Panc1 (cell line): ENCODE measurements around the gene LHFPL3. TPM values are rescaled to one million over a fixed set of nuclear protein-coding genes. Genes with fewer than 3 reads are reported as not detected.

ENCODE experiments used
- ATAC-seq: fragments of 200-7000 bp; cut with Tn5 transposase; 2 replicates; pipeline ENCODE4 v1.9.1; 2020; ENCODE audit warnings: mild to moderate bottlenecking, moderate library complexity
- BruUV-seq: library from RNA; stranded (reverse); fragments of 400-500 nt; replicated peaks from 2 replicates; lab custom pipeline; 2021; lab: Mats Ljungman, UMichigan
- CTCF ChIA-PET: fragments of 300-600 bp; sonication (Branson Sonifier 250); formaldehyde crosslinking; loops from one replicate; lab custom pipeline; 2022; ENCODE audit warnings: antibody characterized with exemption; lab: Charles Lee
- POLR2A ChIA-PET: fragments of 300-600 bp; sonication (Branson Sonifier 250); formaldehyde crosslinking; loops from one replicate; lab custom pipeline; 2022; ENCODE audit warnings: antibody characterized with exemption; lab: Charles Lee
- DNase-seq: peaks from one replicate; pipeline ENCODE4 v3.0.0-alpha.2; 2010; ENCODE audit warnings: low read depth, low spot score
- H3K27ac ChIP-seq: 2 replicates; pipeline ENCODE4 v1.5.1; 2011; ENCODE audit warnings: mild to moderate bottlenecking, low read length, inconsistent platforms
- H3K27me3 ChIP-seq: fragments of 200-500 bp; sonication (Bioruptor generic); 2 replicates; pipeline ENCODE4 v1.6.0; 2014; ENCODE audit warnings: low read length, inconsistent platforms; ENCODE audit not compliant: control insufficient read depth, insufficient read depth
- H3K36me3 ChIP-seq: fragments of 200-500 bp; sonication (Bioruptor generic); 2 replicates; pipeline ENCODE4 v1.5.1; 2014; ENCODE audit warnings: inconsistent platforms, mild to moderate bottlenecking, low read length, moderate library complexity; ENCODE audit not compliant: control insufficient read depth, insufficient read depth
- H3K4me1 ChIP-seq: 2 replicates; pipeline ENCODE4 v1.5.1; 2011; ENCODE audit warnings: inconsistent platforms, mild to moderate bottlenecking, low read length, moderate library complexity; ENCODE audit not compliant: control insufficient read depth, insufficient read depth
- H3K4me3 ChIP-seq, 2 experiments: 2 replicates each; pipeline ENCODE4 v1.5.1; 2011 to 2012; ENCODE audit warnings: low read depth in 2 of 2, low read length in 2 of 2, mild to moderate bottlenecking in 2 of 2, inconsistent platforms in 1 of 2, moderate library complexity in 1 of 2
- H3K9me3 ChIP-seq: fragments of 200-500 bp; sonication (Bioruptor generic); 2 replicates; pipeline ENCODE4 v1.5.1; 2014; ENCODE audit warnings: low read depth, mild to moderate bottlenecking, inconsistent platforms, low read length, moderate library complexity; ENCODE audit not compliant: control insufficient read depth, insufficient read depth
- CTCF ChIP-seq: fragments of 450-650 bp; IDR thresholded peaks from 2 replicates; pipeline ENCODE4 v1.5.1; 2017; ENCODE audit warnings: mild to moderate bottlenecking
- POLR2AphosphoS5 ChIP-seq: IDR thresholded peaks from 2 replicates; pipeline ENCODE4 v1.6.1; 2012; ENCODE audit warnings: mild to moderate bottlenecking, low read depth, low read length, moderate library complexity
- REST ChIP-seq, 2 experiments: IDR thresholded peaks; 2 replicates each; pipeline ENCODE4 v1.6.1; 2011 to 2012; ENCODE audit warnings: low read depth in 2 of 2, control low read depth in 1 of 2, low read length in 1 of 2, mild to moderate bottlenecking in 1 of 2, moderate library complexity in 1 of 2; ENCODE audit not compliant: insufficient read depth in 1 of 2
- SIN3A ChIP-seq: IDR thresholded peaks from 2 replicates; pipeline ENCODE4 v1.6.1; 2012; ENCODE audit warnings: low read depth, mild to moderate bottlenecking, low read length, moderate library complexity, borderline replicate concordance; ENCODE audit not compliant: insufficient read depth
- TCF7L2 ChIP-seq: IDR thresholded peaks from 2 replicates; pipeline ENCODE4 v1.6.1; 2011; ENCODE audit warnings: mild to moderate bottlenecking, low read depth, low read length, inconsistent platforms
- in situ Hi-C: cut with HindIII; loops from 2 replicates; pipeline ENCODE4 v1.10.0; 2016; ENCODE audit warnings: low sequenced_read_pairs, low pct_unique_long_range_greater_than_20kb
- intact Hi-C: fragments of 100-400 bp; cut with micrococcal nuclease; formaldehyde crosslinking; loops from one replicate; pipeline ENCODE4 v1.10.0; 2022; ENCODE audit not compliant: unreplicated experiment
- total RNA-seq: library from RNA; stranded (reverse); gene quantifications from one replicate; pipeline ENCODE4 v1.2.1, GENCODE V29; 2021; ENCODE audit not compliant: unreplicated experiment

The LHFPL3 gene
- total RNA-seq, 1 experiment from 2014 or later = not detected

- intact Hi-C loops (no loop called here), in situ Hi-C loops (no loop called here)
- no peak for DNase-seq
- Histone ChIP-seq H3K4me3 (no peak overlapping the region), H3K9me3 (no peaks in the 10 kb centered on the region), H3K27ac (no peak overlapping the region), H3K36me3 (no peaks in the 10 kb centered on the region), H3K27me3 (peaks cover 17% of the 10 kb centered on the region), H3K4me1 (no peaks in the 10 kb centered on the region)
- no peak for TF ChIP-seq POLR2AphosphoS5
- no peak for TF ChIP-seq CTCF
- TF ChIP-seq REST (IDR thresholded peaks at IDR 0.05; ENCODE audit: insufficient read depth in 1 of 2, low read depth in 2 of 2, low read length in 1 of 2) = no peak
- no peak for TF ChIP-seq SIN3A
- TF ChIP-seq TCF7L2 = no peak
- no TSS peak for BruUV-seq
- ATAC-seq = no peak
- ChIA-PET CTCF (no interaction called here), POLR2A (no interaction called here)
Measured at GRCh38 chr7:104327534-104327933, 869 bp upstream of the LHFPL3 start.

- no TSS peak for BruUV-seq
- H3K36me3 ChIP-seq = no peaks in the 10 kb centered on the region
- TF ChIP-seq CTCF (no peak), TCF7L2 (no peak), POLR2AphosphoS5 (no peak), SIN3A (no peak), REST (IDR thresholded peaks at IDR 0.05; ENCODE audit: insufficient read depth in 1 of 2, low read depth in 2 of 2, low read length in 1 of 2) (no peak)
- intact Hi-C loops (no loop called here), in situ Hi-C loops (no loop called here)
- ChIA-PET CTCF (no interaction called here), POLR2A (no interaction called here)
- no peaks in the 10 kb centered on the region for H3K4me1 ChIP-seq
- H3K4me3 ChIP-seq = no peak overlapping the region
- H3K27me3 ChIP-seq = peaks cover 17% of the 10 kb centered on the region
- ATAC-seq (no peak), DNase-seq (no peak)
- no peaks in the 10 kb centered on the region for H3K9me3 ChIP-seq
- H3K27ac ChIP-seq = no peak overlapping the region
Measured at GRCh38 chr7:104327938-104328295, 486 bp upstream of the LHFPL3 start.
